Activated CD4-positive, alpha-beta memory T cell treated with anti-CD3 and anti-CD28 coated beads for 36 hours (primary cell): Measurements from ENCODE around the gene NACC1. TPM values are rescaled to one million over a fixed set of nuclear protein-coding genes. Genes with fewer than 3 reads are reported as not detected.

Experiments
- CTCF ChIA-PET: fragments of 350-600 bp; sonication (Branson Sonifier 250); formaldehyde crosslinking; loops from one replicate; lab custom pipeline; 2021; ENCODE audit warnings: antibody characterized with exemption, inconsistent platforms; lab: Charles Lee
- POLR2A ChIA-PET: fragments of 350-600 bp; sonication (Branson Sonifier 250); formaldehyde crosslinking; loops from one replicate; lab custom pipeline; 2021; ENCODE audit warnings: antibody characterized with exemption; lab: Charles Lee
- DNase-seq: peaks from one replicate; pipeline ENCODE4 v3.0.0-alpha.2; 2020
- H3K27ac Mint-ChIP-seq: one replicate; pipeline ENCODE4 v1.8.0; 2021; ENCODE audit warnings: mixed read lengths
- H3K27me3 Mint-ChIP-seq: one replicate; pipeline ENCODE4 v1.8.0; 2021; ENCODE audit warnings: mixed read lengths
- H3K36me3 Mint-ChIP-seq: one replicate; pipeline ENCODE4 v1.8.0; 2021; ENCODE audit warnings: mixed read lengths
- H3K4me1 Mint-ChIP-seq: one replicate; pipeline ENCODE4 v1.8.0; 2021; ENCODE audit warnings: low read depth, mixed read lengths
- H3K4me3 Mint-ChIP-seq: one replicate; pipeline ENCODE4 v1.8.0; 2021; ENCODE audit warnings: mild to moderate bottlenecking, mixed read lengths
- H3K9me3 Mint-ChIP-seq: one replicate; pipeline ENCODE4 v1.8.0; 2021; ENCODE audit warnings: mixed read lengths
- intact Hi-C: fragments of 100-400 bp; cut with micrococcal nuclease; formaldehyde crosslinking; loops from one replicate; pipeline ENCODE4 v1.15.1; 2023
- total RNA-seq, 2 experiments: library from RNA; stranded (reverse); gene quantifications; one replicate each; pipeline ENCODE4 v1.2.3, GENCODE V29; 2021

The NACC1 gene
- total RNA-seq, 2 experiments from 2014 or later, result 89.8 to 90.9 TPM

GRCh38 chr19:13152356-13152973, 34.4 kb downstream of the NACC1 start:
- Mint-ChIP-seq H3K9me3 (no peaks in the 10 kb centered on the region), H3K27ac (peak overlapping the region; percentile 97), H3K36me3 (peaks cover 36% of the 10 kb centered on the region), H3K4me3 (peak overlapping the region; percentile 99), H3K4me1 (peaks cover 37% of the 10 kb centered on the region), H3K27me3 (peaks cover 3% of the 10 kb centered on the region)
- DNase-seq, result no peak
- ChIA-PET POLR2A (interaction anchor here (0.5 to 6.5 kb wide), 20 partner anchors 9 to 857 kb away, joined by 3 to 167 read pairs (median 4); partner anchors contain the start of genes JUNB, NACC1 and TRMT1), CTCF (interaction anchor here (0.9 to 1.6 kb wide), 11 partner anchors 11 to 187 kb away, joined by 3 to 10 read pairs (median 5); partner anchors contain the start of gene NACC1)
- intact Hi-C loops, result loop anchor here (1.0 to 5.0 kb wide), 3 partner anchors 52 to 360 kb away; partner anchors contain the start of genes CALR and JUNB

GRCh38 chr19:13152974-13153568, 35.0 kb downstream of the NACC1 start:
- peaks cover 40% of the 10 kb centered on the region for H3K4me1 Mint-ChIP-seq

GRCh38 chr19:13153569-13154240, 35.6 kb downstream of the NACC1 start:
- DNase-seq, result no peak
- intact Hi-C loops, result loop anchor here (2.0 to 5.0 kb wide), 3 partner anchors 41 to 361 kb away; partner anchors contain the start of genes CALR and JUNB
- CTCF ChIA-PET, result interaction anchor here (0.6 to 2.2 kb wide), 4 partner anchors 14 to 1239 kb away, joined by 3 to 19 read pairs (median 6); no protein-coding TSS in a partner anchor
- H3K9me3 Mint-ChIP-seq, result no peaks in the 10 kb centered on the region
- H3K27ac Mint-ChIP-seq, result peak overlapping the region; percentile 97
- POLR2A ChIA-PET, result interaction anchor here (0.5 to 6.5 kb wide), 14 partner anchors 13 to 371 kb away, joined by 3 to 167 read pairs (median 8); partner anchors contain the start of genes JUNB, NACC1 and TRMT1
- peaks cover 36% of the 10 kb centered on the region for H3K36me3 Mint-ChIP-seq
- peaks cover 3% of the 10 kb centered on the region for H3K27me3 Mint-ChIP-seq
- H3K4me1 Mint-ChIP-seq, result peaks cover 43% of the 10 kb centered on the region
- peak overlapping the region; percentile 99 for H3K4me3 Mint-ChIP-seq

More at GRCh38 chr19:13152974-13153568, 35.0 kb downstream of the NACC1 start:
- peaks cover 36% of the 10 kb centered on the region for H3K36me3 Mint-ChIP-seq
- intact Hi-C loops, result loop anchor here (1.0 to 5.0 kb wide), 3 partner anchors 53 to 361 kb away; partner anchors contain the start of genes CALR and JUNB
- H3K9me3 Mint-ChIP-seq, result no peaks in the 10 kb centered on the region
- peak; percentile 97 for DNase-seq
- ChIA-PET CTCF (interaction anchor here (0.9 to 1.6 kb wide), 9 partner anchors 11 to 188 kb away, joined by 3 to 10 read pairs (median 5); partner anchors contain the start of gene NACC1), POLR2A (interaction anchor here (0.5 to 6.5 kb wide), 19 partner anchors 10 to 858 kb away, joined by 3 to 167 read pairs (median 4); partner anchors contain the start of genes JUNB, NACC1 and TRMT1)
- H3K4me3 Mint-ChIP-seq, result peak overlapping the region; percentile 99
- peaks cover 3% of the 10 kb centered on the region for H3K27me3 Mint-ChIP-seq
- peak overlapping the region; percentile 97 for H3K27ac Mint-ChIP-seq

- H3K27me3 Mint-ChIP-seq, result peaks cover 3% of the 10 kb centered on the region
- peaks cover 36% of the 10 kb centered on the region for H3K36me3 Mint-ChIP-seq
- H3K27ac Mint-ChIP-seq, result peak overlapping the region; percentile 97
- peak; percentile 87 for DNase-seq
- ChIA-PET CTCF (interaction anchor here (0.6 to 2.2 kb wide), 9 partner anchors 10 to 1238 kb away, joined by 3 to 19 read pairs (median 6); partner anchors contain the start of gene NACC1), POLR2A (interaction anchor here (0.5 to 6.5 kb wide), 8 partner anchors 12 to 361 kb away, joined by 3 to 167 read pairs (median 6); partner anchors contain the start of gene NACC1)
- H3K4me3 Mint-ChIP-seq, result peak overlapping the region; percentile 99
- peaks cover 37% of the 10 kb centered on the region for H3K4me1 Mint-ChIP-seq
- no peaks in the 10 kb centered on the region for H3K9me3 Mint-ChIP-seq
- intact Hi-C loops, result loop anchor here (2.0 to 5.0 kb wide), 3 partner anchors 40 to 362 kb away; partner anchors contain the start of genes CALR and JUNB
These were observed 36.2 kb downstream of the NACC1 start for GRCh38 chr19:13154241-13154778.

- intact Hi-C loops, result loop anchor here (1.0 to 5.0 kb wide), 5 partner anchors 8 to 363 kb away; partner anchors contain the start of genes CALR and JUNB
- ChIA-PET CTCF (interaction anchor here (0.9 to 2.2 kb wide), 13 partner anchors 10 to 271 kb away, joined by 3 to 19 read pairs (median 5); partner anchors contain the start of gene NACC1), POLR2A (interaction anchor here (0.5 to 6.5 kb wide), 15 partner anchors 11 to 685 kb away, joined by 3 to 167 read pairs (median 4); partner anchors contain the start of gene NACC1)
- H3K4me1 Mint-ChIP-seq, result peaks cover 36% of the 10 kb centered on the region
- H3K4me3 Mint-ChIP-seq, result peak overlapping the region; percentile 99
- peak overlapping the region; percentile 97 for H3K27ac Mint-ChIP-seq
- DNase-seq, result peak; percentile 91
- peaks cover 36% of the 10 kb centered on the region for H3K36me3 Mint-ChIP-seq
- peaks cover 3% of the 10 kb centered on the region for H3K27me3 Mint-ChIP-seq
- no peaks in the 10 kb centered on the region for H3K9me3 Mint-ChIP-seq
These were observed 36.9 kb downstream of the NACC1 start for GRCh38 chr19:13154911-13155471.

- H3K9me3 Mint-ChIP-seq, result no peaks in the 10 kb centered on the region
- peaks cover 29% of the 10 kb centered on the region for H3K36me3 Mint-ChIP-seq
- POLR2A ChIA-PET, result interaction anchor here (0.5 to 6.5 kb wide), 15 partner anchors 11 to 684 kb away, joined by 3 to 167 read pairs (median 4); partner anchors contain the start of gene NACC1
- intact Hi-C loops, result loop anchor here (1.0 to 2.0 kb wide), 3 partner anchors 8 to 39 kb away; no protein-coding TSS in a partner anchor
- H3K27ac Mint-ChIP-seq, result peak overlapping the region; percentile 97
- peaks cover 41% of the 10 kb centered on the region for H3K4me1 Mint-ChIP-seq
- H3K4me3 Mint-ChIP-seq, result peak overlapping the region; percentile 99
- CTCF ChIA-PET, result interaction anchor here (0.8 to 2.2 kb wide), 13 partner anchors 9 to 60 kb away, joined by 3 to 19 read pairs (median 5); partner anchors contain the start of gene NACC1
- DNase-seq, result peak; percentile 84
- H3K27me3 Mint-ChIP-seq, result peaks cover 3% of the 10 kb centered on the region
These were observed 37.7 kb downstream of the NACC1 start for GRCh38 chr19:13155472-13156359.

GRCh38 chr19:13159713-13160112, 41.6 kb downstream of the NACC1 start:
- Mint-ChIP-seq H3K27me3 (no peaks in the 10 kb centered on the region), H3K4me3 (no peak overlapping the region), H3K4me1 (peaks cover 56% of the 10 kb centered on the region), H3K9me3 (no peaks in the 10 kb centered on the region), H3K27ac (peak overlapping the region; percentile 42), H3K36me3 (peaks cover 9% of the 10 kb centered on the region)
- POLR2A ChIA-PET, result no interaction called here
- intact Hi-C loops, result no loop called here
- CTCF ChIA-PET, result no interaction called here
- no peak for DNase-seq

- no peak overlapping the region for H3K4me3 Mint-ChIP-seq
- peak overlapping the region; percentile 74 for H3K27ac Mint-ChIP-seq
- H3K4me1 Mint-ChIP-seq, result peaks cover 60% of the 10 kb centered on the region
- intact Hi-C loops, result no loop called here
- no peak for DNase-seq
- ChIA-PET CTCF (interaction anchor here (0.8 to 1.7 kb wide), 2 partner anchors 34 to 87 kb away, joined by 3 to 6 read pairs; no protein-coding TSS in a partner anchor), POLR2A (no interaction called here)
- no peaks in the 10 kb centered on the region for H3K27me3 Mint-ChIP-seq
- H3K9me3 Mint-ChIP-seq, result no peaks in the 10 kb centered on the region
- H3K36me3 Mint-ChIP-seq, result peaks cover 3% of the 10 kb centered on the region
These were observed 42.5 kb downstream of the NACC1 start for GRCh38 chr19:13160557-13160956.

GRCh38 chr19:13162724-13163608, 44.9 kb downstream of the NACC1 start:
- Mint-ChIP-seq H3K4me3 (peak overlapping the region; percentile 87), H3K9me3 (no peaks in the 10 kb centered on the region), H3K27ac (peak overlapping the region; percentile 99), H3K4me1 (peaks cover 62% of the 10 kb centered on the region), H3K36me3 (no peaks in the 10 kb centered on the region), H3K27me3 (no peaks in the 10 kb centered on the region)
- ChIA-PET CTCF (interaction anchor here (0.6 to 3.0 kb wide), 6 partner anchors 8 to 100 kb away, joined by 3 to 17 read pairs (median 8); partner anchors contain the start of genes IER2 and STX10), POLR2A (interaction anchor here (1.1 to 9.2 kb wide), 6 partner anchors 8 to 58 kb away, joined by 3 to 167 read pairs (median 6); partner anchors contain the start of gene IER2)
- DNase-seq, result peak; percentile 96
- intact Hi-C loops, result loop anchor here (1.0 kb wide), 1 partner anchor 8 kb away; no protein-coding TSS in a partner anchor
